ENCODE data around the gene MYMK.

MYMK gene

DNA sequence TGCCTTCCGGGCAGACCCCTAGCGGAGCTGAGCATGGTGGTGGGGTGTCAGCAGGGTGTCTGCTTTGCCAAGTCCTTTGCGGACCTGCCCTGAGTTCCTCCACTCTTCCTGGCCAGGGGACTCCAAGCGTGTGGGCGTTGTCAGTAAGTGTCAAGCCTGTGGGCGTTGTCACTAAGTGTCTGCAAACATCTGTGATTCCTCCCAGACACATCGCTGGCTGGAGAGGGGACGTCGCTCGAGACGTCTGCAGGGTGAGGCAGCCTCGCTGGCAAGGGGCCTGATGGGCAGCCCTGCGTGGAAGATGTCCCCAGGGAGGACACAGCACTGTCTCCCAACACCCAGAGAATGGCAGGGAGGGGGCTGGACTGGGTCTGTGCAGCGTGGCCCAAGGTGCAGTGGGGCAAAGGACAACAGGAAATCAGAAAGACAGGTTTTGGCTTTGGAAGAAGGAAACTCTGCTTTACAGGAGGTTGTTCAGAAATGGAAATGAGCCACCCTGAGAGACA is 38.6 kb upstream of the MYMK start:
- no peak overlapping the region for H3K27ac Mint-ChIP-seq
- H3K9me3 Mint-ChIP-seq: no peaks in the 10 kb centered on the region
- no peak overlapping the region for H3K4me3 Mint-ChIP-seq
- DNase-seq: no peak
- peaks cover 3% of the 10 kb centered on the region for H3K27me3 Mint-ChIP-seq
- no peaks in the 10 kb centered on the region for H3K36me3 Mint-ChIP-seq (ENCODE audit: low read depth)
- H3K4me1 Mint-ChIP-seq (ENCODE audit: low read depth): peaks cover 17% of the 10 kb centered on the region

DNA sequence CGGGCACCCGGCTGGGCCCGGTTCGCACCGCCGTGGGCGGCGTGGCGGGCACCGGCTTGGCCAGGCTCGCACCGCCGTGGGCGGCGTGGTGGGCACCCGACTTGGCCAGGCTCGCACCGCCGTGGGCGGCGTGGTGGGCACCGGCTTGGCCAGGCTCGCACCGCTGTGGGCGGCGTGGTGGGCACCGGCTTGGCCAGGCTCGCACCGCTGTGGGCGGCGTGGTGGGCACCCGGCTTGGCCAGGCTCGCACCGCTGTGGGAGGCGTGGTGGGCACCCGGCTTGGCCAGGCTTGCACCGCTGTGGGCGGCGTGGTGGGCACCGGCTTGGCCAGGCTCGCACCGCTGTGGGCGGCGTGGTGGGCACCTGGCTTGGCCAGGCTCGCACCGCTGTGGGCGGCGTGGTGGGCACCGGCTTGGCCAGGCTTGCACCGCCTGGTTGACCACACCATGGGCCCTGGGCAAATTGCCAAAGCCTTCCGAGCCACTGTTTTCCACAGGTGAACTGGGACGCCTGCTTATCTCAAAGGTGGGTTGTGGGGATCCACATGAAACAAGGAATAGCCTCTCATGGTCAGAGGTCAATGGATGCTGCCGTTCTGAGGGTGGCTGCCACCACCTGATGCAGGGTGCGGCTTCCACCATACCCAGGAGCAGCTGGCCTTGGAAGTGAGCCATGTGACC is 38.0 kb upstream of the MYMK start:
- DNase-seq: no peak
- Mint-ChIP-seq H3K9me3 (no peaks in the 10 kb centered on the region), H3K27ac (no peak overlapping the region), H3K36me3 (ENCODE audit: low read depth) (no peaks in the 10 kb centered on the region), H3K4me3 (no peak overlapping the region), H3K27me3 (peaks cover 3% of the 10 kb centered on the region), H3K4me1 (ENCODE audit: low read depth) (peaks cover 22% of the 10 kb centered on the region)

DNA sequence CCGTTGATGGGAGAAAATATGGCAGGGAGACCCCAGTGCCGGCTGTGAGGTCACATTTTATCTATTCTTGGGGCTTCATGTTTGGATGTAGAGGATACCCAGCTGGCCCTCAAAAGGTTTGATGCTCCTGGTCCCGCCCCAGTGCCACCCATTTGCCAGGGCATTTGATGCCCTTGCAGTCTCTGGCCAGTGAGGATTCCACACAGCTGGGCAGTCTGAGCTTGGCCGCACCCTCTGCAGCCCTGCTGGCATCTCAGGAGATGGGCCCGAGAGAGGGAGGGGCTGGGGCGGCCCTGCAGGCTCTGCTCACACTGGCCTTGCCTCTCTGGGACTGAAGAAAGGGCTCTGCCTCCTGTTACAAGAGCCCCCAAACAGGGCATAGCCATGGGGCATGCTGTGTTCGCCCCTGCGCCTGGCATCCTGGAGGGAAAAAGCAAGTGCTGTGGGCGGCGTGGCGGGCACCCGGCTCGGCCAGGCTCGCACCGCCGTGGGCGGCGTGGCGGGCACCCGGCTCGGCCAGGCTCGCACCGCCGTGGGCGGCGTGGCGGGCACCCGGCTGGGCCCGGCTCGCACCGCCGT is 37.3 kb upstream of the MYMK start:
- H3K9me3 Mint-ChIP-seq: no peaks in the 10 kb centered on the region
- no peak overlapping the region for H3K27ac Mint-ChIP-seq
- H3K4me1 Mint-ChIP-seq (ENCODE audit: low read depth): peaks cover 22% of the 10 kb centered on the region
- H3K4me3 Mint-ChIP-seq: no peak overlapping the region
- H3K27me3 Mint-ChIP-seq: peaks cover 3% of the 10 kb centered on the region
- no peak for DNase-seq
- no peaks in the 10 kb centered on the region for H3K36me3 Mint-ChIP-seq (ENCODE audit: low read depth)

DNA sequence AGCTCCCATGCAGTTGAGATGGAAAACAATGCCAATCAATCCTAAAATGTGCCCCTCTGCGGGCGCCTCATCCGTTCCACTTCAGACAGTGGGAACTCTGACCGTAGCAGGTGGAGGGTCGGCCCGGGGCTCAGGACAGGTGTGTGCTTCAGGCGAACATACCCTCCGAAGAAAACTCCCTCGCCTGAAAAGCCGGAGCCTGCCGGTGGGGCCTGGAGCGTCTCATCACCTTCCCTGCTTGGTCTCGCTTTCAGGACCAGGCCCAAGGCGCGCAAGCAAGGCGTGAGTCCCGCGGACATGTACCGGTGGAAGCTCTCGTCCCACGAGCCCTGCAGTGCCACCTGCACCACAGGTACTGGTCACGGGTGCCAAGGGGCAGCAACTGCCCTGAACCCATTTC is 36.2 kb upstream of the MYMK start:
- Mint-ChIP-seq H3K27ac (no peak overlapping the region), H3K4me1 (ENCODE audit: low read depth) (peaks cover 22% of the 10 kb centered on the region), H3K27me3 (peaks cover 6% of the 10 kb centered on the region), H3K4me3 (no peak overlapping the region), H3K9me3 (no peaks in the 10 kb centered on the region), H3K36me3 (ENCODE audit: low read depth) (no peaks in the 10 kb centered on the region)
- DNase-seq: no peak

DNA sequence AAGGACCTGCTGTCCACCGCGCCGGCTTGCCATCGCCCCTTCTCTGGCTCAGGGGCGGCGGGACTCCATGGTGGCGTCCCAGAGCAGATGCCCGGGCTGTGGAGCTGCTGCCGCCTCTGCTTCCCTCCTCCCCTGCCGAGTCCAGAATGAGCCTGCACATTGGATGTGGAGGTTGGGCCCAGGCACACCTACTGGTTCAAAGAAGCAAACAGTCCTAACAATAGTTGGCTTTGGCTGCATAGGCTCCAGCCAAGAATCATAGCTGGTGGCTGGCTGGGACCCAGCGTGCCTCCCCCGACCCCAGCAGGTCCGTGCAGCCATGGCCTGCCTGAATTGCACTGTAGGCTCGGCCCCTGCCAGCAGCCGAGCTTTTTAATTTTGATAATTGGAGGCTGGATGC is 35.6 kb upstream of the MYMK start:
- Mint-ChIP-seq H3K4me3 (no peak overlapping the region), H3K27me3 (peaks cover 6% of the 10 kb centered on the region), H3K36me3 (ENCODE audit: low read depth) (no peaks in the 10 kb centered on the region), H3K4me1 (ENCODE audit: low read depth) (peaks cover 22% of the 10 kb centered on the region), H3K27ac (no peak overlapping the region), H3K9me3 (no peaks in the 10 kb centered on the region)
- no peak for DNase-seq

DNA sequence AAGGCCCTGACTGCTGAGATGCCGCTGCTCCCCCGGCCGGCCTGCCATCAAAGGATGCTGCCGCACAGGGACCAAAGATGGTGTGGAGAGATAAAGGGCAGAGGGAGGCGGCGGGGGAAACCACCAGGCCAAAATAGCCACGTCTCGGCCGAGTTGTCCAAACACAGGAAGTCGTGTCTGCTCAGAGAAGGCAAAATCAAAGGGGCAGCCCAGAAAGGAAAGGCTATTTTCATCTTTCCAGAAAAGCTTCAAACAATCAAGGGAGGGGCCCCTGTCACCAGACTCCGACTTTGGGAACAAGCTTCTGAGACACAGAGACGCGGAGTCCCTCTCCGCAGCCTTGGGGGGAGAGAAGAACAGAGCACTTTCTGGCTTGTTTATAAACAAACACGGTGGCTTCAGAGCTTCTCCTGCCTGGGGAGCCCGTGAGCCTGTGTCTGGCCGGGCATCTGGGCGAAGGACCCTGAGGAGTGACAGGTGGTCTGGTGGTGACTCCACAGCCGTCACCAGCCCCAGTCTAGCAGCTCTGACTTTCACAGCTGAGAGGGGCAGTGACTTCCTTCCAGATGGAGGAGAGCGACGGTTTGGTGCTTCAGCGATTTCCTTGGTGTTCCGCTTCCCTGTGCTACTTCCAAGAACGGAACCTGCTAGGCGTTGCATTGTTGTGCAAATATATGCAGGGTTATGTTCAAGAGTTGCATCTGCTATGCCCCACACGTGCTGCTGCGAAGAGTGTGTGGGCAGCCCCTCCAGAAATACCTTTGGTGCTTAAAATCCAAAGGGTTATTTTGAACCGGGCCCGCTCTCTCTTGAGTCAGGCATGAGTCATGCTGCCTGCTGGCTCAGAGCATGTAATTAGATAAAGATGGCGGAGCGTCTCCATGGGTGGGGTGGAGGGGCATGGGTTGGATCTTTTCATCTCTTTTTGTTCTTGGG is 33.7 kb upstream of the MYMK start:
- H3K9me3 Mint-ChIP-seq: no peaks in the 10 kb centered on the region
- peak overlapping the region; percentile 50 for H3K27ac Mint-ChIP-seq
- H3K36me3 Mint-ChIP-seq (ENCODE audit: low read depth): no peaks in the 10 kb centered on the region
- peak; percentile 44 for DNase-seq
- peaks cover 6% of the 10 kb centered on the region for H3K27me3 Mint-ChIP-seq
- no peak overlapping the region for H3K4me3 Mint-ChIP-seq
- peaks cover 20% of the 10 kb centered on the region for H3K4me1 Mint-ChIP-seq (ENCODE audit: low read depth)

DNA sequence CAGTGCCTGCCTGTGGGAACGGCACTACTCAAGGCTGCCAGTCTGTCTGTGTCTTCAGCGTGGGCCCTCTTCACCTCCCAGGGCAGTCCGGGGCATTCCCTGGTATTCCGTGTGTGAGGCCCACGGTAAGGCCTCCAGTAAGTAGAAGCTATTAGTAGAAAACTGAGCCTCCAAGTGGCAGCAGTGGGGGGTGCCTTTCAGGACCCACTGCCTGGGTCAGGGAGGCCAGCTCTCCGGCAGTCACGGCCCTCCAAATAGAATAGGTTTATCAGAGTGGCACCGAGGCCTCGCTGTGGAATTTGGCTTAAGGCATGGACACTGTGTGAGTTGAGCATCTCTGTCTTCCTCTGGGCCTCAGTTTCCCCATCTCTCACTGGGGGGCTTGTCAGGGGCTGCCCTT is 32.8 kb upstream of the MYMK start:
- Mint-ChIP-seq H3K27ac (no peak overlapping the region), H3K4me3 (no peak overlapping the region), H3K36me3 (ENCODE audit: low read depth) (no peaks in the 10 kb centered on the region), H3K27me3 (peaks cover 6% of the 10 kb centered on the region), H3K4me1 (ENCODE audit: low read depth) (peaks cover 15% of the 10 kb centered on the region), H3K9me3 (no peaks in the 10 kb centered on the region)
- no peak for DNase-seq

DNA sequence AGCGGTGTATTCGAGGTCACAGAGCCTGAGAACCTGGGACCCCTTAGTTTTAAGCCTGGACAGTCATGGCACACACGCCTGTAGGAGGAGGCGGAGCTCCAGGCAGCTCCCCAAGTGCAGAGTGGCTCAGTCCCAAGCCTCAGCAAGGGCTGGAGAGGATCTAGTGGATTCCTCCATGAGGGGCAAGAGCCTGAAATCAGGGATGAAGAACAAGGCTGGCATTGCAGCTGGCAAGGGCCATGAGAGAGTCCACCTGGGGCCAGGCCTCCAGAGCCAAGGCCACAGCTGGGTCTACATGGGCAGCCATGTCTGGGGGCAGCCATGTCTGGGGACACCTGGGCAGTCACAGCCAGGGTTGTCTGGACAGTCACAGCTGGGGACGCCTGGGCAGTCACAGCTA is 31.6 kb upstream of the MYMK start:
- Mint-ChIP-seq H3K4me3 (no peak overlapping the region), H3K9me3 (no peaks in the 10 kb centered on the region), H3K27me3 (peaks cover 6% of the 10 kb centered on the region), H3K4me1 (ENCODE audit: low read depth) (peaks cover 15% of the 10 kb centered on the region), H3K27ac (no peak overlapping the region), H3K36me3 (ENCODE audit: low read depth) (no peaks in the 10 kb centered on the region)
- DNase-seq: no peak

DNA sequence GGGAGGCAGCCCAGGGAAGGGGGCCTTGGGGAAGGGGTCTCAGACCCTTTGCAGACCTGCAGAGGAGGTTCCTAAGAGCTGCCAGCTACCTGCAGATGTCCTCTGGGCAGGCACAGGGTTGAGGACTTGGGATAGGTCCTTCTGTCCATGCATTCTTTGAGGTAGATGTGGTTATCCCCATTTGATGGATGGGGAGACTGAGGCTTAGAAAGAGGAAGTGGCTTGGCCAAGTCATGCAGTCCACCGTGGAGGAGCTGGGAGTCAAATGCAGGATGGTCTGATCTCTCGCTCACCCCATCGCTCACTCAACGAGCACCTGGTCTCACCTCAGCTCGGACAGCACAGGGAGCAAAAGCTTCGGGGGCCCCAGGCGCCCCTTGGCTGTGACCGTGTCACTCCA is 30.0 kb upstream of the MYMK start:
- Mint-ChIP-seq H3K36me3 (ENCODE audit: low read depth) (no peaks in the 10 kb centered on the region), H3K27ac (no peak overlapping the region), H3K4me3 (no peak overlapping the region), H3K9me3 (no peaks in the 10 kb centered on the region), H3K4me1 (ENCODE audit: low read depth) (peaks cover 14% of the 10 kb centered on the region), H3K27me3 (peaks cover 4% of the 10 kb centered on the region)
- DNase-seq: no peak

DNA sequence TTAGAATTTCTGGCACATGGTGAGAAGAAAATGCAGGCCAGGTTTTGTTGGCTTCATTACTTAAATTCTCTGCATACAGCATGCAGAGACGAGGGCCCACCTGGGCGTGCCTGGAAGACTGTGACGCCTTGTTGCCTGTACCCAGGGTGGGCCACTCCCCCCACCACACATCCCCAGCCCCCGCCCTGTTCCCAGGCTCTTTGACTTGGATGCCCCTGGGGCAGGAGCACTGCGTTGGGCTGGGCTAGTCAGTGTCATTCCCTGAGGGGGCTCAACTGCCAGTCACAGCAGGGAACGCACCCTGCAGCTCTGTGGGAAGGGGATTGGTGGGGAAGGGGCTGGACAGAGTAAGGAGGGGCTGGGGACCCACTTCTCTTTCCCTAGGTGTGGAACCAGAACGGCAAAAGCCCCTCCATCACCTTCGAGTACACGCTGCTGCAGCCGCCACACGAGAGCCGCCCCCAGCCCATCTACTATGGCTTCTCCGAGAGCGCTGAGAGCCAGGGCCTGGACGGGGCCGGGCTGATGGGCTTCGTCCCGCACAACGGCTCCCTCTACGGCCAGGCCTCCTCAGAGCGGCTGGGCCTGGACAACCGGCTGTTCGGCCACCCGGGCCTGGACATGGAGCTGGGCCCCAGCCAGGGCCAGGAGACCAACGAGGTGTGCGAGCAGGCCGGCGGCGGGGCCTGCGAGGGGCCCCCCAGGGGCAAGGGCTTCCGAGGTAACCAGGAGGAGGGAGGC is 29.4 kb upstream of the MYMK start:
- H3K4me1 Mint-ChIP-seq (ENCODE audit: low read depth): peaks cover 13% of the 10 kb centered on the region
- H3K9me3 Mint-ChIP-seq: no peaks in the 10 kb centered on the region
- no peak overlapping the region for H3K27ac Mint-ChIP-seq
- H3K36me3 Mint-ChIP-seq (ENCODE audit: low read depth): no peaks in the 10 kb centered on the region
- peaks cover 2% of the 10 kb centered on the region for H3K27me3 Mint-ChIP-seq
- DNase-seq: no peak
- no peak overlapping the region for H3K4me3 Mint-ChIP-seq

DNA sequence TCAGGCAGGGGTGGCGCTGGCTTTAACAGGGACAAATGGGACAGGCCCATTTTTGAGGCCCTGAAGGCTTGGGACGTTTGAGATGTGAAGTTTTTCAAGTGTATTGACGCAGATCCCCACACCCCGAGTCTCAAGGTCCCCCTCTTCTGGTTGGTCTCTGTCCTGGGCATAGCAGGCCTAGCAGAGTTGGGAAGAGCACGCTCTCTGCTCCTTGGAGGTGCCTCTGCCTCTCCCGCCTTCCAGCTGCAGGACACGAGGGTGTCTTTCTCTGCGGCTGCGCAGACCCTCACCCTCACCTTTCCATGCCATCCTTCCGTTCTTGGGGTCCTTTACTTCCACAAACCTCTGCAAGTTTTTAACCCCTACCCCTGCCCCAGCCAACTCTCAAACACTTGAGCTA is 28.4 kb upstream of the MYMK start:
- Mint-ChIP-seq H3K4me3 (no peak overlapping the region), H3K4me1 (ENCODE audit: low read depth) (peaks cover 2% of the 10 kb centered on the region), H3K9me3 (no peaks in the 10 kb centered on the region), H3K27me3 (peaks cover 2% of the 10 kb centered on the region), H3K36me3 (ENCODE audit: low read depth) (no peaks in the 10 kb centered on the region), H3K27ac (no peak overlapping the region)
- no peak for DNase-seq

DNA sequence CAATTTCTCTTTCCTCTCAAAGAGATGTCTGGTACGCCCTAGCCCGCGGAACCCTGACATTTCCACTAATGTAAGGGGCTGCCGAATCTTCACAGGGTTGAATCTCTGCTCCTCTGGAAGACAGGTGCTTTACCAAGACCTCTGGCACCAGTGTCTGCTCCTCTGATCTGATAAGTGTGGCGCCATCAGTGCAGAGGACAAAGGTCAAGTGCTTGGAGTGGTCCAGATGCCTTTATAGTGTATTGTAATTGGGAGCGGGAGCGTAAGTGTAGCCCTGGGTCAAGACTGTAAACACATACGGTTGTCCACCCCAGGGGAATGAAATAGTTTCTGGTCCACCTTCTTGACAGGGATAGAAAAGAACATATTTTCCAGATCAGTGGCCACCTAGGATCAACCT is 27.5 kb upstream of the MYMK start:
- no peak for DNase-seq
- Mint-ChIP-seq H3K27ac (no peak overlapping the region), H3K4me3 (no peak overlapping the region), H3K36me3 (ENCODE audit: low read depth) (no peaks in the 10 kb centered on the region), H3K27me3 (peaks cover 2% of the 10 kb centered on the region), H3K9me3 (no peaks in the 10 kb centered on the region), H3K4me1 (ENCODE audit: low read depth) (no peaks in the 10 kb centered on the region)

DNA sequence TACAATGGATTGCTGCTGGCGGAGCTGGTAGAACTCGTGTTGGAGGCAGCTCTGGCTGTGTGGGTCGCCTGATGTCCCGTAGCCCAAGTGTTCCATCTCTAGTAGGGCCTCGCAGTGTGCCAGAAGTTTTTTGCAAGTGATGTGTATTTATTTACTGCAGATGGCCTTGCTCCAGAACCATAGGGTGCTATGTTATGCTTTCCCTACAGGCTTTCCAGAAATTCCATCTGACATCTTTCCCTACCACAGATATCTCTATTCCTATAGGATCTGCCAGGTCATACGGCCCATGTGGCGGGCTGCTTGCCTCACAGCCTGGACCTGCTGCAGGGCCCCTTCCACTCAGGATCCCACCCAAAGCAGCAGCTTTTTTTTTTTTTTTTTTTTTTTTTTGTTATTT is 26.7 kb upstream of the MYMK start:
- no peak overlapping the region for H3K27ac Mint-ChIP-seq

DNA sequence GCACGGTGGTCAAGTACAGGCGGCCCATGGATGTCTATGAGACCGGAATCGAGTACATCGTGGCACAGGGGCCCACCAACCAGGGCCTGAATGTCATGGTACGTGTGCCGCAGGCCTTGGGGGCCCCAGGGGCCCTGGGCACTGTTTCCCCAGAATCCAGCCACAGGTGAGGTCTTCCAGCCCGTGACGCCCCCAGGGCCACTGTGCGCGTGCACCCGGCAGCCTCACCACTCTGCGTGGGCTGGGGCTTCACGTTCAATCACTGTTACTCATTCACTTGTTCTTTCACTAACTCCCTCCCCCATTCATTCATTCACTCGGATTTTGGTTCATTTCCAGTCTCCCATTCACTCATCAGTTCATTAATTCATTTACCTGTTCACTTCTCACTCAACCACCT is 22.4 kb upstream of the MYMK start:
- Mint-ChIP-seq H3K36me3 (ENCODE audit: low read depth) (no peaks in the 10 kb centered on the region), H3K4me1 (ENCODE audit: low read depth) (no peaks in the 10 kb centered on the region), H3K27me3 (no peaks in the 10 kb centered on the region), H3K4me3 (no peak overlapping the region), H3K27ac (no peak overlapping the region), H3K9me3 (no peaks in the 10 kb centered on the region)
- no peak for DNase-seq

More for the DNA sequence above, 26.7 kb upstream of the MYMK start:
- no peaks in the 10 kb centered on the region for H3K36me3 Mint-ChIP-seq (ENCODE audit: low read depth)
- no peaks in the 10 kb centered on the region for H3K9me3 Mint-ChIP-seq
- H3K27me3 Mint-ChIP-seq: peaks cover 2% of the 10 kb centered on the region
- no peak overlapping the region for H3K4me3 Mint-ChIP-seq
- no peak for DNase-seq
- H3K4me1 Mint-ChIP-seq (ENCODE audit: low read depth): no peaks in the 10 kb centered on the region
